Spleen (tissue), 7 donors: ENCODE measurements around the gene CCRL2.

Source experiments
- POLR2A ChIP-seq, 3 donors: fragments of 450-650 bp; IDR thresholded peaks; one replicate each; pipeline ENCODE4 v1.5.1; 2017; ENCODE audit warnings: antibody characterized with exemption in 3 of 3, mild to moderate bottlenecking in 1 of 3
- POLR2AphosphoS5 ChIP-seq, 3 donors: sonication (generic); formaldehyde crosslinking; IDR thresholded peaks; one replicate each; pipeline ENCODE4 v1.5.1; 2017; ENCODE audit warnings: antibody characterized with exemption in 3 of 3
- TF ChIP-seq, protein P1 (sequence below), 11 experiments: fragments of 200-600 bp in 7 of 11; fragments of 450-650 bp in 4 of 11; sonication (generic) in 4 of 11; IDR thresholded peaks in 8 of 11; conservative IDR thresholded peaks in 3 of 11; 1 replicate in 7 of 11; 2 replicates in 4 of 11; pipeline versions ENCODE4 v1.4.0 to v1.8.0; 2016 to 2021; ENCODE audit warnings: antibody characterized with exemption in 11 of 11, inconsistent platforms in 4 of 11, mild to moderate bottlenecking in 1 of 11
- donor health status: DM: no; HTN: no; CAD: no; lungs with moderate emphysema.
- donor health status: DM: no; HTN: no; CAD: no.
- donor health status: DM: no; HTN: no; CAD: no.

GRCh38 chr3:46381625-46382024 lies 25.4 kb upstream of the CCRL2 start:
- TF ChIP-seq, protein P1, sequence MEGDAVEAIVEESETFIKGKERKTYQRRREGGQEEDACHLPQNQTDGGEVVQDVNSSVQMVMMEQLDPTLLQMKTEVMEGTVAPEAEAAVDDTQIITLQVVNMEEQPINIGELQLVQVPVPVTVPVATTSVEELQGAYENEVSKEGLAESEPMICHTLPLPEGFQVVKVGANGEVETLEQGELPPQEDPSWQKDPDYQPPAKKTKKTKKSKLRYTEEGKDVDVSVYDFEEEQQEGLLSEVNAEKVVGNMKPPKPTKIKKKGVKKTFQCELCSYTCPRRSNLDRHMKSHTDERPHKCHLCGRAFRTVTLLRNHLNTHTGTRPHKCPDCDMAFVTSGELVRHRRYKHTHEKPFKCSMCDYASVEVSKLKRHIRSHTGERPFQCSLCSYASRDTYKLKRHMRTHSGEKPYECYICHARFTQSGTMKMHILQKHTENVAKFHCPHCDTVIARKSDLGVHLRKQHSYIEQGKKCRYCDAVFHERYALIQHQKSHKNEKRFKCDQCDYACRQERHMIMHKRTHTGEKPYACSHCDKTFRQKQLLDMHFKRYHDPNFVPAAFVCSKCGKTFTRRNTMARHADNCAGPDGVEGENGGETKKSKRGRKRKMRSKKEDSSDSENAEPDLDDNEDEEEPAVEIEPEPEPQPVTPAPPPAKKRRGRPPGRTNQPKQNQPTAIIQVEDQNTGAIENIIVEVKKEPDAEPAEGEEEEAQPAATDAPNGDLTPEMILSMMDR (IDR thresholded peaks at IDR 0.05 in 8 of 11, conservative IDR thresholded peaks at IDR 0.05 in 3 of 11), result no peak
- TF ChIP-seq POLR2A (IDR thresholded peaks at IDR 0.05) (no peak), POLR2AphosphoS5 (IDR thresholded peaks at IDR 0.05) (no peak)
